ENCODE measurements around the gene ENPP5. TPM values are rescaled to one million over a fixed set of nuclear protein-coding genes. Genes with fewer than 3 reads are reported as not detected.
"Not testable (repeated sequence)": the region's sequence is repeated elsewhere in the genome, so short reads cannot be mapped to it uniquely, and the experiment has no call there.

Gene ENPP5
- total RNA-seq, 1 experiment from 2014 or later = 2.3 TPM

GRCh38 chr6:46156701-46157100, 14.1 kb downstream of the ENPP5 start:
- Mint-ChIP-seq H3K36me3 (ENCODE audit: insufficient read depth, unreplicated experiment) (no peaks in the 10 kb centered on the region), H3K27ac (ENCODE audit: unreplicated experiment) (no peak overlapping the region), H3K9me3 (ENCODE audit: unreplicated experiment) (no peaks in the 10 kb centered on the region), H3K27me3 (ENCODE audit: insufficient read depth, unreplicated experiment) (peaks cover 11% of the 10 kb centered on the region), H3K4me1 (ENCODE audit: low read depth, unreplicated experiment) (no peaks in the 10 kb centered on the region), H3K4me3 (ENCODE audit: unreplicated experiment) (no peak overlapping the region)
- ChIA-PET POLR2A (no interaction called here), CTCF (no interaction called here)
- no peaks in the 10 kb centered on the region for H3K36me3 ChIP-seq (ENCODE audit: control insufficient read depth, insufficient read depth, low read length)
- H3K4me1 ChIP-seq = no peaks in the 10 kb centered on the region
- no peak overlapping the region for H3K4me3 ChIP-seq (ENCODE audit: low read depth, low read length)
- no TSS peak for BruUV-seq (replicated peaks)
- DNase-seq = no peak
- intact Hi-C loops (cut with micrococcal nuclease; ENCODE audit: unreplicated experiment) = no loop called here
- no peaks in the 10 kb centered on the region for H3K27me3 ChIP-seq (replicated peaks; ENCODE audit: control insufficient read depth, insufficient read depth, low read length)
- no peaks in the 10 kb centered on the region for H3K9me3 ChIP-seq
- no peak for TF ChIP-seq CTCF (IDR thresholded peaks at IDR 0.05; ENCODE audit: insufficient read depth in 1 of 2, low read depth in 1 of 2, low read length in 1 of 2, severe bottlenecking in 1 of 2, unreplicated experiment in 1 of 2)

- DNase-seq; H3K4me1 ChIP-seq; H3K27me3 Mint-ChIP-seq (ENCODE audit: insufficient read depth, unreplicated experiment); POLR2A ChIA-PET; H3K27me3 ChIP-seq (replicated peaks; ENCODE audit: control insufficient read depth, insufficient read depth, low read length); CTCF ChIA-PET; H3K36me3 Mint-ChIP-seq (ENCODE audit: insufficient read depth, unreplicated experiment); H3K4me1 Mint-ChIP-seq (ENCODE audit: low read depth, unreplicated experiment); H3K9me3 Mint-ChIP-seq (ENCODE audit: unreplicated experiment); H3K9me3 ChIP-seq; H3K4me3 ChIP-seq (ENCODE audit: low read depth, low read length); H3K4me3 Mint-ChIP-seq (ENCODE audit: unreplicated experiment); H3K36me3 ChIP-seq (ENCODE audit: control insufficient read depth, insufficient read depth, low read length); BruUV-seq (replicated peaks); H3K27ac Mint-ChIP-seq (ENCODE audit: unreplicated experiment); intact Hi-C loops (cut with micrococcal nuclease; ENCODE audit: unreplicated experiment): not testable (repeated sequence)
These were observed 21.7 kb downstream of the ENPP5 start for GRCh38 chr6:46149066-46149465.

DNA sequence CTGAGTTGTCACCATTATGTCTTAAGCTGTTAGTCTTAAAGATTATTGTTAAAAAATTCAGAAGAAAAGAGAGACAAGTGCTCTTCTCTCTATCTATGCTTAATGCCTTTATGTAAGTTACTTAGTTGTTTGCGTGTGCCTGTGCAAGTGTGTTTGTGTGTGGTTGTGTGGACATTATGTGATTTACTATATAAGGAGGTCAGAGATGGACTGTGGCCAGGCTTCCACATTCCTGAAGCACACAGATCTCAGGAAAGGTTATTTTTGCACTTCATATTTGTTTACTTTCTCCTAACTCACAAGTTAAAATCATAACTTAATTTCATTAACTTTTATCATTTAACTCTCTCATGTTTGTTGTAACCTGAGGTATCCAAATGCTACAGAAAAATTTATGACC, 26.5 kb downstream of the ENPP5 start:
- CTCF ChIA-PET = no interaction called here
- TF ChIP-seq CTCF (IDR thresholded peaks at IDR 0.05; ENCODE audit: insufficient read depth in 1 of 2, low read depth in 1 of 2, low read length in 1 of 2, severe bottlenecking in 1 of 2, unreplicated experiment in 1 of 2) = no peak
- Mint-ChIP-seq H3K36me3 (ENCODE audit: insufficient read depth, unreplicated experiment) (no peaks in the 10 kb centered on the region), H3K4me1 (ENCODE audit: low read depth, unreplicated experiment) (no peaks in the 10 kb centered on the region), H3K9me3 (ENCODE audit: unreplicated experiment) (no peaks in the 10 kb centered on the region), H3K27me3 (ENCODE audit: insufficient read depth, unreplicated experiment) (no peaks in the 10 kb centered on the region), H3K4me3 (ENCODE audit: unreplicated experiment) (no peak overlapping the region), H3K27ac (ENCODE audit: unreplicated experiment) (no peak overlapping the region)
- DNase-seq = no peak
- no TSS peak for BruUV-seq (replicated peaks)
- Histone ChIP-seq H3K9me3 (no peaks in the 10 kb centered on the region), H3K4me1 (no peaks in the 10 kb centered on the region), H3K4me3 (ENCODE audit: low read depth, low read length) (no peak overlapping the region), H3K27me3 (replicated peaks; ENCODE audit: control insufficient read depth, insufficient read depth, low read length) (no peaks in the 10 kb centered on the region), H3K36me3 (ENCODE audit: control insufficient read depth, insufficient read depth, low read length) (no peaks in the 10 kb centered on the region)
- intact Hi-C loops (cut with micrococcal nuclease; ENCODE audit: unreplicated experiment) = no loop called here
- POLR2A ChIA-PET = no interaction called here

- Mint-ChIP-seq H3K27me3 (ENCODE audit: insufficient read depth, unreplicated experiment) (peaks cover 8% of the 10 kb centered on the region), H3K4me3 (ENCODE audit: unreplicated experiment) (no peak overlapping the region), H3K9me3 (ENCODE audit: unreplicated experiment) (no peaks in the 10 kb centered on the region), H3K4me1 (ENCODE audit: low read depth, unreplicated experiment) (no peaks in the 10 kb centered on the region), H3K36me3 (ENCODE audit: insufficient read depth, unreplicated experiment) (no peaks in the 10 kb centered on the region), H3K27ac (ENCODE audit: unreplicated experiment) (no peak overlapping the region)
- Histone ChIP-seq H3K36me3 (ENCODE audit: control insufficient read depth, insufficient read depth, low read length) (no peaks in the 10 kb centered on the region), H3K9me3 (no peaks in the 10 kb centered on the region), H3K4me1 (no peaks in the 10 kb centered on the region), H3K27me3 (replicated peaks; ENCODE audit: control insufficient read depth, insufficient read depth, low read length) (no peaks in the 10 kb centered on the region), H3K4me3 (ENCODE audit: low read depth, low read length) (no peak overlapping the region)
- no peak for TF ChIP-seq CTCF (IDR thresholded peaks at IDR 0.05; ENCODE audit: insufficient read depth in 1 of 2, low read depth in 1 of 2, low read length in 1 of 2, severe bottlenecking in 1 of 2, unreplicated experiment in 1 of 2)
- intact Hi-C loops (cut with micrococcal nuclease; ENCODE audit: unreplicated experiment) = no loop called here
- ChIA-PET POLR2A (no interaction called here), CTCF (no interaction called here)
- no TSS peak for BruUV-seq (replicated peaks)
- no peak for DNase-seq
These were observed 32.5 kb downstream of the ENPP5 start for GRCh38 chr6:46138281-46138680.

Data from Caco-2 (cell line).